T follicular helper cell (primary cell): ENCODE measurements around the gene P2RX2.

ENCODE experiments used
- DNase-seq: peaks from one replicate; pipeline ENCODE4 v3.0.0-alpha.2; 2020; ENCODE audit warnings: low read depth

The P2RX2 gene

DNA sequence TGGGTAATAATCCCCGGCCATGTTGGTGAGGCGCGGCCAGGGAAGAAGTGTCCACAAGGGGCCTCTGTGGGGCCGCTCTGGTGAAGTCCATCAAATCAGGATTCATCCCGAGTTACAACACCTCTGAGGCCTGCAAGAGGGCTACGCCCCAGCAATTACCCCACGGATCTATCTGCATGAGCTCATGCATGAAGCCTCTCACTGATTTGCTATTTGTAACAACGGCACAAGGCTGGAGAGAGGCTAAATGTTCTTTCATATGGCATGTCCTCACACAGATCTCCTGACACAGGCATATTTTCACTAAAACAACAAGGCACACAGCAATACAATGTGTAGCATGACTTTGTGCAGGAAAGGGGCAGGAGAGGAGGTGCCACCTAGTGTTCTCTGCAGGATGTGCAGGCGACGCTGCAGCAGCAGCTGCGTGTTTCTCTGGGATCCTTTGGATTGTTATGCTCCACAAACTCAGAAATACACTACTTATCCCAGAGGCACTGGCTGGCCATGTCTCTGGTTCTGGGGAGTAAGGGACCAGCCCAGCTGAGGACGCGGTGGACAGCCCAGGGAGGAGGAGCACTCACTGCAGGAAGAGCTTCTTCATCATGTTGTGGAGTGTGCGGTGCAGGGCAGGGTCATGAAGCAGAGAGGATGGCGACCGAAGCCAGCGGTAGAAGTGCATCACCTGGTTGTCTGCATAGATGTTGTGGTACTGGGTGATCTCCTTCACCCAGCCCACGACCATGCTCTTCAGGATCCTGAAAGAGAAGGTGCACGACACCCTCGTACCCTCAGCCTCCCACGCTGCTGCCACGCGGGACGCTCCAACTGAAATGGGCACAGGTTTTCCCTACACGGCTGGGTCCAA, 20.2 kb downstream of the P2RX2 start:
- no peak for DNase-seq

DNA sequence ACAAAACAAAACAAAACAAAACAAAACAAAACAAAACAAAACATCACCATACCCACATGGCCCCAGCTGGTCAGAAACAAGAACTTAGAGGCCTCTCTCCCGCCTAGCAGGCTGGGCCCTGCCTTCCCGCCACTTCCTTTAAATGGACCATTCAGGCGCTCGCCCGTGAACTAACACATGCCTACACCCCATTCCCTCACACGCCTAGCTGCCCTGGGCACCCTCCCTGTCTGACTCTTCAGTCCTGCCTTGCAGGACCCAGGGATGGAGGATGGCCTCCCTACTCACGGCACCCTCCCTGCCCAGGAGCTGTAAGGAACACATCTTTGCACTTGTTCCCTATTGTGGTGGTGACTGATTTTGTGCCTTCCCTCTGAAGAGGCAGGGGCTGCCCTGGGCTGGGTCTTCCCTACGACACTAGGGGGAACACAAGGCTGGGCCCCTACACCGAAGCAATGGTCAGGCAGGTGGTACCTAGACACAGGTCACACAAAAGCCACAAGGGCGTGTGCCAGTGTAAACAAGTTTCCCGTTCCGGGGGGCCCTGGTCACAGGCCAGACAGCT, 21.5 kb downstream of the P2RX2 start:
- DNase-seq, result no peak

DNA sequence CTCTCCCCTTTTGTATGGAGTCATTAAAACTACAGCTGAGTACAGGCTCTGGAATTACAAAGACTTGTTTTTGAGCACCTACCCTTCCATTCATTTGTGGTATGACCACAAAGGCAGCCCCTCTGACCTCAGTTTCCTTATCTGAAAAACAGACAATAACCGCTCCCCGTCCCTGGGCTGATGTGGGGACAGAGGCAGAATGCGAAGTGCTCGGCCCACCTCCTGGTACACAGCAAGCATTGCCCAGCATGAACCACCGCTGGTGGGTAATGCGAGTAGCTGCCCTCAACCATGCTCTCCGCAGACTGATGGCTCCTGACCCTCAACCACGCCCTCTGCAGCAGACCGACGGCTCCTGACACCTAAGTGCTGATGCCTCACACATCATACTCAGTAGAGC, 22.4 kb downstream of the P2RX2 start:
- DNase-seq, result no peak

DNA sequence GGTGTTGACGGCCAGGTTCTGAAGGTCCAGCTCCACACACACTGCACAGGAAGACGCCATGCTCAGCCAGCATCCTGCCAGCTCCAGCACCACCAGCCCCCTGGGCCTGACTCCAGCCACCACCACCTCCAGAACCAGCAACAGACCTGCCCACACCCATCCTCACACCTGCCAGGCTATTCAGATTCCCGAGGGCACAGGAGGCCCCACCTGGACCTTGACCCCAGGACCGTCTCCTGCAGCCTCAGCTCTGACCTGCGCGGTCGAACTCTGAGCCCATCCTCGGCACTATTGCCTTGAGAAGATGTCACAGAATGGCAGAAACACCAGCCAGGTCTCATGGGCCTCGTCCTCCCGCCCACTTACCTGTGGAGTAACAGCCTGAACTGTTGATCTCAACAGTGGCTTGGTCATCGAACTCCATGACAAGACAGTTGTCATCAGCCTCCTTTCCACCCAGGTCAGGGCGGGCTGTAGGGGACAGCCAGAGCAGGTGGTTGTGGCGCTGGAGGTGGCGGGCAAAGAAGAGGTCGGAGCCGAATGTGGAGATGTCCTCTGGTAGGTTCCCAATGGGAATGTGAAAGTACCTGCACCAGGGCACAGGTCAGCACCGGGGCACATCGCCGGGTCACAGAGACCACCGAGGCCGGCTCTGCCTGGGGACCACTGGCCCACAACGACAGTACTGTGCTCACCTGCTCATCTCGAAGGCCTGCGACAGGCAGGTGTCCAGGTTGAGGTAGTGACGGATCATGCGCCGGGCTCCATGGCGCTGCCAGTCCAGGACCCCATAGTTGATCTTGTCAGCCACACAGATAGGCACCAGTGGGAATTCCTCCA, 23.5 kb downstream of the P2RX2 start:
- no peak for DNase-seq

DNA sequence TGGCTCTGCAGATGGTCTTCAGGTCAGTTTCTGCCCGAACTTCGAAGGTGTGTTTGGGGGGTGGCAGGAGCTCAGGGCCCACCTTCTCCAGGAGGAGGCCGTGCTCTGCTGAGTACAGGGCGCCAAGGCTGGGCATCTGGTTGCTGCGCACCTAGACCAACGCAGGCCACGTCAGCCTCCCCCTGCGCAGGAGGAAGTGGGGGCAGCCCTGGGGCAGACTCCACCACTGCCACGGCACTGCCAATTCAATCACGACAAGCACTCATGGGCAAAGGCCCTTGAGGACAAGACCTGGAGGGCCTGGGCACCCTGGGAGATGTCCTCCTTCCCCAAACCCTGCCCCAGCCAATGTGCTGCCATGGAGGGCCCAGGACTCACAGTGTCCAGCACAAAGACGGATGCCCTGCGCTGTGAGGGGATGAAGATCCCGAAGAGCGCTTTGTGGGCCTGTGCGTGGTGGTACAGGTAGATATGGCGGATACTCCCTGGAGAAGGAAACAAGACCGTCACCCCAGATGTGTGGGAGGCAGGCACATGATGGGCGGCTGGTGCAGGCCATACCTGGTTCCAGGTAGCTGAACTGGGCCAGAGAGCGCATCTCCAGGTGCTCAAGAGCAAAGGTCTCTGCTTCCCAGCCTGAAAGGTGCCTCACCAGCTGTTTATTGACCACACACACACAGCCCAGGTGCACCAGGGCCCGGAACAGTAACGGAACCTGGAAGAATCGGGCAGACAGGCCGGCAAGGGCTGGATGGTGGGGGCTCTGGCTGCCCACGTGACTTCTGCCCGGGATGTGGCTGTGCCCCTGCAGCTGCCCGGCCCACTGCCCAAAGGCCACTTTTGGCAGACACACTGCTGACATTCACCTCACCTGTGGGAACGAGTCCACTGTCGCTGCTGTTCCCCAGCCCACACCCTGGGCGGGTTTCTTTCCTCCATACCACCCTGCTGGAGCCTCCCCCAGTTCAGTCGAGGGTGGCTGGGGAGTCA, 24.6 kb downstream of the P2RX2 start:
- no peak for DNase-seq

DNA sequence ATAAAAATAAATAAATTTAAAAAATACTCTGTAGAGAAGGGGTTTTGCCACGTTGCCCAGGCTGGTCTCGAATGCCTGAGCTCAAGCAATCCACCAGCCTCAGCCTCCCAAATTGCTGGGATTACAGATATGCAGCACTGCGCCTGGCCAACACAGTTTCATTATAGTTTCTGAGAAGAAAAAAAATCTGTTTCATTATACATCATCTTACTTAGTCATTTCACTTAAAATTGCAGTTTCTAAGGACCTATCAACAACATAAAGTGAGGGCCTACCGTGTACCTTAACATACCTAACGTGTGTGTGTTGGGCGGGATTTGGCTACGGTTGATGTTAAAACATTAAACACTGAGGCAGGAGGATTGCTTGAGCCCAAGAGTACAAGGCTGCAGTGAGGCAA, 28.3 kb downstream of the P2RX2 start:
- no peak for DNase-seq

DNA sequence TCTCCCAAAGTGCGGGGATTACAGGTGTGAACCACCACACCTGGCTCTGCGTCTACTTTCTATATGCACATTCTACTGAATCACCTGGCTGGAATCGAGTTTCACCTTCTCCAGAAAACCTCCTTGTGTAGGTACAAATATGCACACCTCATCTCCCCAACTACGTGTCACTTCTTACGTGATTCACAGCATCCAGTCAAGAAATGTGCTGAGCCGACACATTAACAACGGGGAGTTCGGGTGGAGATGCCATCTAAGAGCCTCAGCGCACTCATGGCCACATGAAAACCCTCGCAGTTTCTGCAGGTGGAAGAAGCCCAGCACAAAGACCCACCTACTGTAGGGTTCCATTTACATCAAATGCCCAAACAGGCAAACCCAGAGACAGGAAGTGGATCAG, 29.3 kb downstream of the P2RX2 start:
- DNase-seq, result no peak

DNA sequence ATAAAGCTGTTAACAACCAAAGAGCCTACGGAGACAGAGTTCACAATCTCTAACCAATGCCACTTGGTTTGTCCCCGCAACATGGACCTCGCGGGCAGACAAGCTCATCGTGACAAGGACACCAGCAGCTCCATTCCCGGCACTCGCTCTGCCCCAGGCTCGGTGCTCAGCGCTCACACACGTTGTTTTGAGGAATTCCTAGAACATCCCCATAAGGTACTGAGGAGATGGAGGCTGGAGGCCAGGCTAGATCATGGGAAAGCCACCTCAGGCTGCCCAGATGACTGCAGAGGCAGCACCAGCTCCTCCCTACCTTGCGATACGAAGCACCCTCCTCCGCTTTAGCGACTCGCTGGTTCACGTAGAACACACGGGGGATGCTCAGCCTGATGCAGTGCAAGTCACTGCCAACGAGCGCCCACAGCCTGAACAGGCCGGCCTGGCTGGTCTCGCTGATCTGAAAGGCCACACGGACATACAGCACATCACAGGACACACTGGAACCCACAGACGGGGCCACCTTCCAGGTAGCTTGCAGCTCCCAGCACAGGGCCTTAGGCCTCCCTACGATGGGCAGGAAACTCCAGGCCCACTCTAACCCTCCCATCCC, 30.1 kb downstream of the P2RX2 start:
- no peak for DNase-seq

DNA sequence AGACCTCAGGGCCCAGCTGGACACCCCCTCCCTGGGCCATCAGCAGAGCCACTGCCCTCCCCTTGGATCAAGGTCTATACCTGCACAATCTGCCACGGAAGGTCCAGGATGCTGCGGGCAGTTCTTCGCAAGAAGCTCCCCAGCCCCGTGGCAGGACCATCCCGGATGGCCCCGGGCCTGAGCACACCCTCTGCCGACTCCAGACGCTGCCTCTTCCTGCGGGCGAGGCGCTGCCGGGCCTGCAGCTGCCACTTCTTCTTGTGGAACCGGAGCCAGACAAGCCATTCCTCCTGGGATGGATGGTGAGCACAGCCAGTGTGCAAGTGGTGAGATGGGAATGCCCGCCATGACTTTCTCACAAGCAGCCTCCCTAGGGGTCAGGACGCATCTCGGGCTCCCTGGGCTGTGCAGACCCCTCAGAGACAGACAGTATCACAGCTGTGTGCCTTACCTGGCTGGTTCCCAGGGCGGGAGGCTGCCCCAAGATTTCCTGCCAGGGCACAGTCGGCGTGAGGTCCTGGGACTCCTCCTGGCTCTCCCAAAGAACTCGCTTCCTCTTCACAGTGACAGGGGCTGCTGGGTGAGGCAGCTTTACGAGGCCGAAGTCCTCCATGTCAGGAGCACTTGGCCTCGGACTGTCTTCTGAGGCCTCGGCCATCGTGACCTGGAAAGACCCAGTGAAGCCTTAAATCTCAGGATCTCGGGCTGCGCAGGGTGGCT, 30.8 kb downstream of the P2RX2 start:
- no peak for DNase-seq

DNA sequence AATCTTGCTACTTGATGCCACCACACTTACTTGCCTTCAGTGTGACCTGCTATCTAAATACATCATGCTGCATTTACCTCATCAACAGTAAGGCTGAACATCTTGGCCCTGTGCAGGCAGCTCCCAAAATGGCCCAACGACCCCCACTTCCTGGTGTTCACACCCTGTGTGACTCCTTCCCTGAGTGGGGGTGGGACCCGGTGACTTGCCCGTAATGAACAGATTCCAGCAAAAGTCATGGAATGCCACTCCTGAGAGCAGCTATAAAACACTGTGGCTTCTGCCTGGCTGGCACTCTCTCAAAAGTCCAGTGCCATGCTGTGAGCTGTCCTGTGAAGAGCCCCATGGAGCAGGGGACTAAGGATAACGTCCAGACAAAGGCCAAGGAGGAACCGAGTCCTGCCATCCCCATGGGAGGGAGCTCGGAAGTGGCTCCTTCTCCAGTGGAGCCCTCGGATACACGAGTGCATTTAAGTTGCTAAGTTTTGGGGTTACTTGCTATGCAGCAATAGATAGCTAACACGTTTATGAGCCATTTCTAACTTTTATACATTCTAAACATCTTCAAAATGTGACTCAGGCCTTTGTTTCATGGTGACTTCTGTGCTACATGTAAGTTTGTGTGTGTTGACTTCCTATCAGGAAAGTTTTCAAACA, 33.0 kb downstream of the P2RX2 start:
- no peak for DNase-seq

DNA sequence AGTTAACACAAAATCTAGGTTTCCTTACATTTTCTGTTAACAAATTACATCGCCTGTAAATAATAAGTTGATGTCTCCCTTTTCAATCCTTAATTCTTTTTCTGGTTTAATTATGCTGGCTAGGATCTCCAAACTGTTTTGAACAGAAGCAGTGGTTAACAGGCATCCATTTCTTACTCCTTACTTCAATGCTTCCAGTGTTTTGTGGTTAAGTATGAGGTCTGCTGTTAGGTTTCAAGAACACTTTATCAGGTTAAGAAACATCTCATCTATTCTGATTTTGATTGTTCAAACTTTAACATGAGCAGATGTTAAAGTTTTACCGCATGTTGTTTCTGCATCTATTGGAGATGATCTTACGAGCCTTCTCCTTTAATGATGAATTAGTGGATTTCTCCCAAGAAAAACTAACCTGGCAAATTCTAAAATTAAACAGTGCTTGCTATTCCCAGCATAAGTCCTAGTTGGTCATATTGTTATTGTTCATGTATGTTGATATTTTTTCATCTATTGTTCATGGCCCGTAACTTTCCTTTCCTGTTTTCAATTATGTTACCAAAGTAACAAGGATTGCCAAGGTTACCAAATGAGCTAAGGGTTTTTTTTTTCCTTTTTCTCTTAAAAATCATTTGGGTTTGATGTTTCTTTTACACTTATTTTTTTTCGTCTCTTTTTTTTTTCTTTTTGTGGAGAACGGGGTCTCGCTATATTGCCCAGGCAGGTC, 35.2 kb downstream of the P2RX2 start:
- no peak for DNase-seq

DNA sequence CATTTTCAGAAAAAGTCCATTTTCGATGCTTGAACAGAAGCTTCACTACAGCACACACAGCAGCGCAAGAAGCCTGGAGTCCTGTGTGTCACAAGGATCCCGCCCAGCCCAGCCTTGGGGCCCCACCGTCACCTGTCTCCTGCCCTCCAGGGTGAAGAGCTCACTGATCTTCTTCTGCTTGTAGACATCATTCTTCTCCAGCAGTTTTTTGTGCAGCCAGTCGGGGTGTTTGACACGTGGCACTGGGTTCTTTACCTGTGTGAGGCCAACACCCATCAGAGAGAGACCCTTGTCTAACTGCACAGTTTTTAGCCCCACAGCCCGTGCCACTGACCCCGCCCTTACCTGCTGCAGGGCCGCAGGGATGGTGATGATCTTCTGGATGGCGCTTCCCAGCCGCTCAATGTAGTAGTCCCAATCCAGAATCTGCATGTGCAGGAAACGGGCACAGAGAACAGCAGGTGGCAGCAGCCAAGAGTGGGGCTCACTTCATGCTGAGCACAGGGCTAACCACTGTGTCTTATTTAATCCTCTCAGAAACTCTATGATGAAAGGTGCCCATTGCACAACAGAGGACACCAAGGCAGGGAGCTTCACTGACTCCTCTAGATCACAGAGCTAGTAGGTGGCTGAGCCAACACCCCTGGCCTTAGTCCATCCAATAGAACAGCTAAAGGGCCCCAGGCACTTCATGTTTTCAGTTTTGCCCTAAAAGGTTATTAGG, 38.6 kb downstream of the P2RX2 start:
- no peak for DNase-seq

DNA sequence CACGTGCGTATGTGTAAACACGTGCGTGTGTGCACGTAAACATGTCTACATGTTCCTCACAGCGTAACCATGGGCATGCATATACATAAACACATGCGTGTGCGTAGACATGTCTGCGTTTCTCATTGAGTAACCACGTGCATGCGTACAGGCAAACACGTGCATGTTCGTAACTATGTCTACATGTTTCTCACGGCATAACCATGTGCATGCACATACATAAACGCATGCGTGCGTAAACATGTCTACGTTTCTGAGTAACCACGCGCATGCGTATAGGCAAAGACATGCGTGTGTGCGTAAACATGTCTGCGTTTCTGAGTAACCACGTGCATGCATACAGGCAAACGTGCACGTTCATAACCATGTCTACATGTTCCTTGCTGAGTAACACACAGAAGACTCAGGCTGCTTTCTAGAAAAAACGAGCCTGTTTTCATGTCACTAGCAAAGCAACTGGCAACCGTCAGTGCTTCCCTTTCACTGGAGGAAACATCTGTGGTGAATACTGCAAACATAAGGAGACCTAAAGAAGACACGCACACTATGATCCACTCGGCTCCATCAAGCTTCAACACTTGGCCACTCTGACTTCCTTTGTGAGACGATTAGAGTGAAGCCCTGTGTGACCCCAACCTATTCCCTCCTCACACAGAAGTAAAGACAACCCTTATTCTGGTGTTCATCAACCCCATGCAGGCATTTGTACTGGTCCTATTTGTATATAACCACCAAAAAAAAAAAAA, 39.7 kb downstream of the P2RX2 start:
- DNase-seq, result no peak

DNA sequence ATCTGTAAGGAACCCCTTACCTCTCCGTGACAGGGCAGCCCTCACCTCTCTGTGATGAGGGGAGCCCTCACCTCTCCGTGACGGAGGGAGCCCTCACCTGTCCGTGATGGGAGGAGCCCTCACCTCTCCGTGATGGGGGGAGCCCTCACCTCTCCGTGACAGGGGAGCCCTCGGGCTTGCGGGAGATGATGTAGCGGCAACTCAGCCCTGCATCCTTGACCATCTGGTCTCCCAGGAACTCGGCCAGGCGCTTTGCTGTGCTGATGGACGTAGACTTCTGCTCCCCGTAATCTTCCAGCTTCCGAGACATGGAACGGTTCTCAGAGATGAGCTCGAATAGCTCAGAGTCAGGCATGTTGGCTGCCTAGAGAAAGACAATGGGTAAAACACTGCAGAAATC, 40.6 kb downstream of the P2RX2 start:
- no peak for DNase-seq

DNA sequence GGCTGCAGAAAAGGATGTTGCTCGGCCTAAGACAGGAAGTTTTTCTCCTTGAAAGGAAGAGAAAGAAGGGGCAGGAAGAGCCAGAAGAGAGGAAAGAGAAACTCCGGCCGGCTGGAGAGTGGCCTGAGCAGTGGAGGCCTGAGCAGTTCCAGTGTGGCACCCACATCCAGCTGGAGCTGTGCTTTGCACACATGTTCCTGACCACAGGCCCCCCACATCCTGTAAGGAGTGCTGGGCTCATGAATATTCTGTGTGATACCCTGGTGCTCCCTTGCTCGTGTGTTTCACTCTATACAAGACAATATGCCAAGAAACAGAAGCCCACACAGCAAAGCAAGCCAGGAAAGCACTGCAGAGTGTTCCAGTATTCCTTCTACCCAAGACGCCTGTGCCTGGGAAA, 41.5 kb downstream of the P2RX2 start:
- DNase-seq, result no peak

DNA sequence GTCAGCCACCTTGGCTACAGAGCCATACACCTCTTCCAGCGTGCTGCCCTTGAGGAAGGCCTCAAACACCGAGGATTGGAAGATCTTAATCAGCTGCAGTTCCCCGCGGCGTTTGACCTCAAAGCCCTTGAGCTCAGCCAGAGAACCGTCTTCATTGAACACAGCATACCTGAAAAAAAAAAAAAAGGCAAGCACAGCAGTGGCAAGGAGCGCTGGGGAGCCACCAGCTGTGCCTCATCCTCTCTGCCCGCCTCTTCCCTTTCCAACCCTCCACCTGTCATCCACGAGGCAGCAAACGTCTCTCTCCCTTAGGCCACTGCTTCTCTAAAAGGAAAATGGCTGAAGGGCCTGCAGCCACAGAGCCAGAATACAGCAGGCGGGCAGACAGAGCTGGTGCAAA, 42.4 kb downstream of the P2RX2 start:
- DNase-seq, result no peak

DNA sequence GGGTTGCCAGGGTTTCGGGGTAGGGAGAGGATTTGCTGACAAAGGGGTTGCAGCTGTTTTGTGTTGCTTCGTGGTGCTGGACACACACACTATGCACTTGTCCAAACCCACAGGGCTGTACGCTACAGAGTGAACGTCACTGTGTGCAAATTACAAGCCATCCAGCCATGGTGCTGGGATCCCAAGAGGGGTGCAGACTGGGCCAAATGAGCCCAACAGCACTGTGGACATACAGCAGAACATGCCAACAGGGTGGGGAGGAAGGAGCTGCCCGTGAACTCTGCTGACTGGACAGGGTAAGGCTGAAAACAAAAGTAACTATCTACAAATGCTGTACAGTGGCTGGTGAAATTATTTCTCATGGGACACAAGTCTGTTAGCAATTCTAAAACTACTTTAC, 43.4 kb downstream of the P2RX2 start:
- DNase-seq, result no peak
